GM18873 (cell line): ENCODE measurements around the gene CCNB3.

ENCODE experiments used
- ATAC-seq: cut with Tn5 transposase; IDR thresholded peaks from one replicate; pipeline ENCODE4 v1.9.1; 2021; ENCODE audit warnings: mild to moderate bottlenecking, moderate library complexity, moderate number of reproducible peaks; ENCODE audit not compliant: unreplicated experiment, low FRiP score

CCNB3 gene

GRCh38 chrX:50372966-50373365 lies 168.4 kb downstream of the CCNB3 start:
- no peak for ATAC-seq

- no peak for ATAC-seq
Observed at GRCh38 chrX:50375481-50376267, 171.1 kb downstream of the CCNB3 start.

GRCh38 chrX:50381729-50382415 lies 177.3 kb downstream of the CCNB3 start:
- no peak for ATAC-seq

GRCh38 chrX:50386520-50386919 lies 182.0 kb downstream of the CCNB3 start:
- ATAC-seq, result no peak

- no peak for ATAC-seq
Observed at GRCh38 chrX:50393902-50394301, 189.3 kb downstream of the CCNB3 start.
